Panc1 (cell line): ENCODE measurements around the gene LRP5. TPM values are rescaled to one million over a fixed set of nuclear protein-coding genes. Genes with fewer than 3 reads are reported as not detected.

Experiments used
- ATAC-seq: fragments of 200-7000 bp; cut with Tn5 transposase; 2 replicates; pipeline ENCODE4 v1.9.1; 2020; ENCODE audit warnings: mild to moderate bottlenecking, moderate library complexity
- BruUV-seq: library from RNA; stranded (reverse); fragments of 400-500 nt; replicated peaks from 2 replicates; lab custom pipeline; 2021; lab: Mats Ljungman, UMichigan
- CTCF ChIA-PET: fragments of 300-600 bp; sonication (Branson Sonifier 250); formaldehyde crosslinking; loops from one replicate; lab custom pipeline; 2022; ENCODE audit warnings: antibody characterized with exemption; lab: Charles Lee
- POLR2A ChIA-PET: fragments of 300-600 bp; sonication (Branson Sonifier 250); formaldehyde crosslinking; loops from one replicate; lab custom pipeline; 2022; ENCODE audit warnings: antibody characterized with exemption; lab: Charles Lee
- DNase-seq: peaks from one replicate; pipeline ENCODE4 v3.0.0-alpha.2; 2010; ENCODE audit warnings: low read depth, low spot score
- H3K27ac ChIP-seq: 2 replicates; pipeline ENCODE4 v1.5.1; 2011; ENCODE audit warnings: mild to moderate bottlenecking, low read length, inconsistent platforms
- H3K27me3 ChIP-seq: fragments of 200-500 bp; sonication (Bioruptor generic); 2 replicates; pipeline ENCODE4 v1.6.0; 2014; ENCODE audit warnings: low read length, inconsistent platforms; ENCODE audit not compliant: control insufficient read depth, insufficient read depth
- H3K36me3 ChIP-seq: fragments of 200-500 bp; sonication (Bioruptor generic); 2 replicates; pipeline ENCODE4 v1.5.1; 2014; ENCODE audit warnings: inconsistent platforms, mild to moderate bottlenecking, low read length, moderate library complexity; ENCODE audit not compliant: control insufficient read depth, insufficient read depth
- H3K4me1 ChIP-seq: 2 replicates; pipeline ENCODE4 v1.5.1; 2011; ENCODE audit warnings: inconsistent platforms, mild to moderate bottlenecking, low read length, moderate library complexity; ENCODE audit not compliant: control insufficient read depth, insufficient read depth
- H3K4me3 ChIP-seq, 2 experiments: 2 replicates each; pipeline ENCODE4 v1.5.1; 2011 to 2012; ENCODE audit warnings: low read depth in 2 of 2, low read length in 2 of 2, mild to moderate bottlenecking in 2 of 2, inconsistent platforms in 1 of 2, moderate library complexity in 1 of 2
- H3K9me3 ChIP-seq: fragments of 200-500 bp; sonication (Bioruptor generic); 2 replicates; pipeline ENCODE4 v1.5.1; 2014; ENCODE audit warnings: low read depth, mild to moderate bottlenecking, inconsistent platforms, low read length, moderate library complexity; ENCODE audit not compliant: control insufficient read depth, insufficient read depth
- CTCF ChIP-seq: fragments of 450-650 bp; IDR thresholded peaks from 2 replicates; pipeline ENCODE4 v1.5.1; 2017; ENCODE audit warnings: mild to moderate bottlenecking
- POLR2AphosphoS5 ChIP-seq: IDR thresholded peaks from 2 replicates; pipeline ENCODE4 v1.6.1; 2012; ENCODE audit warnings: mild to moderate bottlenecking, low read depth, low read length, moderate library complexity
- REST ChIP-seq, 2 experiments: IDR thresholded peaks; 2 replicates each; pipeline ENCODE4 v1.6.1; 2011 to 2012; ENCODE audit warnings: low read depth in 2 of 2, control low read depth in 1 of 2, low read length in 1 of 2, mild to moderate bottlenecking in 1 of 2, moderate library complexity in 1 of 2; ENCODE audit not compliant: insufficient read depth in 1 of 2
- SIN3A ChIP-seq: IDR thresholded peaks from 2 replicates; pipeline ENCODE4 v1.6.1; 2012; ENCODE audit warnings: low read depth, mild to moderate bottlenecking, low read length, moderate library complexity, borderline replicate concordance; ENCODE audit not compliant: insufficient read depth
- TCF7L2 ChIP-seq: IDR thresholded peaks from 2 replicates; pipeline ENCODE4 v1.6.1; 2011; ENCODE audit warnings: mild to moderate bottlenecking, low read depth, low read length, inconsistent platforms
- in situ Hi-C: cut with HindIII; loops from 2 replicates; pipeline ENCODE4 v1.10.0; 2016; ENCODE audit warnings: low sequenced_read_pairs, low pct_unique_long_range_greater_than_20kb
- intact Hi-C: fragments of 100-400 bp; cut with micrococcal nuclease; formaldehyde crosslinking; loops from one replicate; pipeline ENCODE4 v1.10.0; 2022; ENCODE audit not compliant: unreplicated experiment
- total RNA-seq: library from RNA; stranded (reverse); gene quantifications from one replicate; pipeline ENCODE4 v1.2.1, GENCODE V29; 2021; ENCODE audit not compliant: unreplicated experiment

Gene LRP5
- total RNA-seq, 1 experiment from 2014 or later, result 171 TPM

GRCh38 chr11:68274306-68274705, 38.1 kb upstream of the LRP5 start:
- DNase-seq (no peak), ATAC-seq (no peak)
- in situ Hi-C loops, result no loop called here
- no peaks in the 10 kb centered on the region for H3K27me3 ChIP-seq
- no peak overlapping the region for H3K27ac ChIP-seq
- H3K9me3 ChIP-seq, result no peaks in the 10 kb centered on the region
- ChIA-PET CTCF (no interaction called here), POLR2A (no interaction called here)
- no peaks in the 10 kb centered on the region for H3K36me3 ChIP-seq
- no peak overlapping the region for H3K4me3 ChIP-seq
- intact Hi-C loops, result no loop called here
- BruUV-seq, result TSS peak; percentile 30
- TF ChIP-seq POLR2AphosphoS5 (no peak), SIN3A (no peak), TCF7L2 (no peak), REST (IDR thresholded peaks at IDR 0.05; ENCODE audit: insufficient read depth in 1 of 2, low read depth in 2 of 2, low read length in 1 of 2) (no peak), CTCF (no peak)
- peaks cover 15% of the 10 kb centered on the region for H3K4me1 ChIP-seq

- ATAC-seq, result no peak
- BruUV-seq, result no TSS peak
- Histone ChIP-seq H3K4me1 (peaks cover 4% of the 10 kb centered on the region), H3K4me3 (no peak overlapping the region), H3K27ac (no peak overlapping the region), H3K27me3 (no peaks in the 10 kb centered on the region), H3K9me3 (no peaks in the 10 kb centered on the region), H3K36me3 (no peaks in the 10 kb centered on the region)
- in situ Hi-C loops, result no loop called here
- CTCF ChIA-PET, result no interaction called here
- POLR2A ChIA-PET, result no interaction called here
- no peak for DNase-seq
- intact Hi-C loops, result no loop called here
- TF ChIP-seq REST (IDR thresholded peaks at IDR 0.05; ENCODE audit: insufficient read depth in 1 of 2, low read depth in 2 of 2, low read length in 1 of 2) (no peak), SIN3A (no peak), TCF7L2 (no peak), POLR2AphosphoS5 (no peak)
Observed at GRCh38 chr11:68275721-68276507, 36.5 kb upstream of the LRP5 start.
